Smooth muscle cell (in vitro differentiated cells): ENCODE data around the gene EDAR. TPM values are rescaled to one million over a fixed set of nuclear protein-coding genes. Genes with fewer than 3 reads are reported as not detected.

Experiments used
- DNase-seq: peaks from one replicate; lab custom pipeline; 2025; ENCODE audit not compliant: unreplicated experiment; lab: John Stamatoyannopoulos, UW
- H2AFZ ChIP-seq: fragments of 200-600 bp; sonication (generic); 2 replicates; pipeline ENCODE4 v1.6.0; 2016; ENCODE audit warnings: antibody characterized with exemption, low read depth, mild to moderate bottlenecking
- H3F3A ChIP-seq: fragments of 200-600 bp; sonication (generic); 2 replicates; pipeline ENCODE4 v1.6.0; 2017; ENCODE audit warnings: antibody characterized with exemption, low read depth
- H3K27ac ChIP-seq: fragments of 200-600 bp; sonication (generic); 2 replicates; pipeline ENCODE4 v1.5.1; 2016; ENCODE audit warnings: low read depth, mild to moderate bottlenecking
- H3K27me3 ChIP-seq: fragments of 200-600 bp; sonication (generic); 2 replicates; pipeline ENCODE4 v1.6.1; 2016; ENCODE audit warnings: low read depth, mild to moderate bottlenecking
- H3K36me3 ChIP-seq: fragments of 200-600 bp; sonication (generic); 2 replicates; pipeline ENCODE4 v1.5.1; 2016; ENCODE audit warnings: low read depth
- H3K4me1 ChIP-seq: fragments of 200-600 bp; sonication (generic); 2 replicates; pipeline ENCODE4 v1.5.1; 2016; ENCODE audit warnings: low read depth
- H3K4me2 ChIP-seq: fragments of 200-600 bp; sonication (generic); 2 replicates; pipeline ENCODE4 v1.6.0; 2016; ENCODE audit warnings: mild to moderate bottlenecking
- H3K4me3 ChIP-seq: fragments of 200-600 bp; sonication (generic); 2 replicates; pipeline ENCODE4 v1.5.1; 2016; ENCODE audit warnings: mild to moderate bottlenecking
- H3K79me2 ChIP-seq: fragments of 200-600 bp; sonication (generic); 2 replicates; pipeline ENCODE4 v1.6.0; 2016; ENCODE audit warnings: low read depth, mild to moderate bottlenecking
- H3K9ac ChIP-seq: fragments of 200-600 bp; sonication (generic); 2 replicates; pipeline ENCODE4 v1.6.0; 2016; ENCODE audit warnings: low read depth
- H3K9me3 ChIP-seq: fragments of 200-600 bp; sonication (generic); replicated peaks from 2 replicates; pipeline ENCODE4 v1.5.1; 2016; ENCODE audit warnings: low read depth
- H4K20me1 ChIP-seq: fragments of 200-600 bp; sonication (generic); 2 replicates; pipeline ENCODE4 v1.6.0; 2016; ENCODE audit warnings: low read depth
- WGBS: methylation state at CpG from one replicate; pipeline ENCODE4 v1.1.7; 2016; ENCODE audit warnings: low lambda C conversion rate; 5-methylcytosine and 5-hydroxymethylcytosine counted together
- polyA plus RNA-seq: library from polyadenylated mRNA; unstranded; fragments of >200 nt; fragmentation: Nextera tagmentation; extraction: Ambion mirVana; gene quantifications from 2 replicates; pipeline ENCODE4 v1.2.1, GENCODE V29; 2016
- total RNA-seq: library from RNA; depleted of rRNA; stranded (reverse); fragments of >200 nt; gene quantifications from 2 replicates; pipeline ENCODE4 v1.2.3, GENCODE V29; 2014
- TF ChIP-seq, protein P1 (sequence below): fragments of 200-600 bp; sonication (generic); IDR thresholded peaks from 2 replicates; pipeline ENCODE4 v1.5.1; 2017; ENCODE audit warnings: borderline replicate concordance, mild to moderate bottlenecking, antibody characterized with exemption; ENCODE audit not compliant: insufficient read depth, poor library complexity, severe bottlenecking

The EDAR gene
- total and polyA plus RNA-seq, 2 experiments from 2014 or later, result 0.09 TPM; not detected in 1

DNA sequence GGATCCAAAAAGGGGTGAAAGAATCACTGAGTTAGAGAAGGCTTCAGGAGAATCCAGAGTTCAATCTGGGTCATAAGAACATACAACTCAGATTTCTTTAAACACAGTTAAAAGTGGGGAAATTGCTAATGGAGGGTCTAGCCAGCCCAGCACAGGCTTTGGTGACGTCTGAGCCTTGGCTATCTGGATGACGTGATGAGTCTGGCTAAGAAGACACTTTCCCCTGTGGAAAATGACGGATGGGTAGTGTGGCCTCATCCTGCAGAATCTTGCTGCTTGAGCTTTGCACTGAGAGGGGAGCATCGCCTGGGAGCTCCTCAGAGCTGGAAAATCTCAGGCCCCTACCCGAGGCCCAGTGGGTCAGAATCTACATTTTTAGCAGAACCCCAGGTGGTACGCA lies 19.2 kb downstream of the EDAR start:
- Histone ChIP-seq H3K4me3 (no peak overlapping the region), H3K27ac (no peak overlapping the region), H3K27me3 (peaks cover 6% of the 10 kb centered on the region), H2AFZ (no peak overlapping the region), H3K79me2 (no peaks in the 10 kb centered on the region), H3K9me3 (no peaks in the 10 kb centered on the region), H3K4me1 (no peaks in the 10 kb centered on the region), H4K20me1 (no peaks in the 10 kb centered on the region), H3K36me3 (no peaks in the 10 kb centered on the region), H3K9ac (no peak overlapping the region), H3F3A (no peaks in the 10 kb centered on the region), H3K4me2 (no peak overlapping the region)
- no peak for DNase-seq
- TF ChIP-seq, protein P1, sequence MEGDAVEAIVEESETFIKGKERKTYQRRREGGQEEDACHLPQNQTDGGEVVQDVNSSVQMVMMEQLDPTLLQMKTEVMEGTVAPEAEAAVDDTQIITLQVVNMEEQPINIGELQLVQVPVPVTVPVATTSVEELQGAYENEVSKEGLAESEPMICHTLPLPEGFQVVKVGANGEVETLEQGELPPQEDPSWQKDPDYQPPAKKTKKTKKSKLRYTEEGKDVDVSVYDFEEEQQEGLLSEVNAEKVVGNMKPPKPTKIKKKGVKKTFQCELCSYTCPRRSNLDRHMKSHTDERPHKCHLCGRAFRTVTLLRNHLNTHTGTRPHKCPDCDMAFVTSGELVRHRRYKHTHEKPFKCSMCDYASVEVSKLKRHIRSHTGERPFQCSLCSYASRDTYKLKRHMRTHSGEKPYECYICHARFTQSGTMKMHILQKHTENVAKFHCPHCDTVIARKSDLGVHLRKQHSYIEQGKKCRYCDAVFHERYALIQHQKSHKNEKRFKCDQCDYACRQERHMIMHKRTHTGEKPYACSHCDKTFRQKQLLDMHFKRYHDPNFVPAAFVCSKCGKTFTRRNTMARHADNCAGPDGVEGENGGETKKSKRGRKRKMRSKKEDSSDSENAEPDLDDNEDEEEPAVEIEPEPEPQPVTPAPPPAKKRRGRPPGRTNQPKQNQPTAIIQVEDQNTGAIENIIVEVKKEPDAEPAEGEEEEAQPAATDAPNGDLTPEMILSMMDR, result no peak
- WGBS, result 72% methylated on average over 6 of the region's 6 CpGs

- H3K27ac ChIP-seq, result no peak overlapping the region
- no peak overlapping the region for H3K4me2 ChIP-seq
- H4K20me1 ChIP-seq, result no peaks in the 10 kb centered on the region
- H2AFZ ChIP-seq, result no peak overlapping the region
- no peaks in the 10 kb centered on the region for H3F3A ChIP-seq
- H3K4me1 ChIP-seq, result no peaks in the 10 kb centered on the region
- no peak for DNase-seq
- H3K79me2 ChIP-seq, result no peaks in the 10 kb centered on the region
- 72% methylated on average over 4 of the region's 4 CpGs for WGBS
- H3K36me3 ChIP-seq, result no peaks in the 10 kb centered on the region
- no peaks in the 10 kb centered on the region for H3K9me3 ChIP-seq
- H3K4me3 ChIP-seq, result no peak overlapping the region
- no peak overlapping the region for H3K9ac ChIP-seq
- TF ChIP-seq, protein P1, result no peak
- H3K27me3 ChIP-seq, result peaks cover 11% of the 10 kb centered on the region
Observed at GRCh38 chr2:108968619-108969018, 20.4 kb downstream of the EDAR start.

- Histone ChIP-seq H3K9me3 (no peaks in the 10 kb centered on the region), H3K36me3 (no peaks in the 10 kb centered on the region), H3F3A (no peaks in the 10 kb centered on the region), H4K20me1 (no peaks in the 10 kb centered on the region), H3K9ac (no peak overlapping the region), H3K4me1 (no peaks in the 10 kb centered on the region), H3K4me3 (no peak overlapping the region), H3K79me2 (no peaks in the 10 kb centered on the region), H3K4me2 (no peak overlapping the region), H2AFZ (no peak overlapping the region), H3K27ac (no peak overlapping the region), H3K27me3 (peaks cover 11% of the 10 kb centered on the region)
- no peak for DNase-seq
- WGBS, result 87% methylated on average over 7 of the region's 7 CpGs
- TF ChIP-seq, protein P1, result no peak
Observed at GRCh38 chr2:108967757-108968156, 21.3 kb downstream of the EDAR start.

- peaks cover 9% of the 10 kb centered on the region for H3K27me3 ChIP-seq
- H3K27ac ChIP-seq, result no peak overlapping the region
- H3F3A ChIP-seq, result no peaks in the 10 kb centered on the region
- no peak for DNase-seq
- no peaks in the 10 kb centered on the region for H3K36me3 ChIP-seq
- no peaks in the 10 kb centered on the region for H3K9me3 ChIP-seq
- H3K9ac ChIP-seq, result no peak overlapping the region
- TF ChIP-seq, protein P1, result no peak
- 45% methylated on average over 3 of the region's 3 CpGs for WGBS
- no peaks in the 10 kb centered on the region for H4K20me1 ChIP-seq
- H2AFZ ChIP-seq, result no peak overlapping the region
- H3K4me3 ChIP-seq, result no peak overlapping the region
- no peaks in the 10 kb centered on the region for H3K4me1 ChIP-seq
- no peaks in the 10 kb centered on the region for H3K79me2 ChIP-seq
- H3K4me2 ChIP-seq, result no peak overlapping the region
Observed at GRCh38 chr2:108965540-108966289, 23.3 kb downstream of the EDAR start.
